Neuronal stem cell (in vitro differentiated cells): ENCODE data around the gene SLC6A11.

Experiments
- DNase-seq: peaks from one replicate; pipeline ENCODE4 v3.0.0-alpha.2; 2013; ENCODE audit warnings: low spot score
- H2AFZ ChIP-seq: one replicate; pipeline ENCODE4 v1.6.1; 2013; ENCODE audit warnings: mild to moderate bottlenecking, low read length, inconsistent platforms
- H2AK5ac ChIP-seq: 2 replicates; pipeline ENCODE4 v1.6.1; 2013; ENCODE audit warnings: low read depth, mild to moderate bottlenecking, inconsistent platforms, low read length, moderate library complexity, mixed read lengths
- H2BK120ac ChIP-seq: 2 replicates; pipeline ENCODE4 v1.6.1; 2013; ENCODE audit warnings: low read depth, mild to moderate bottlenecking, inconsistent platforms, low read length, moderate library complexity, mixed read lengths
- H2BK12ac ChIP-seq: one replicate; pipeline ENCODE4 v1.6.1; 2013; ENCODE audit warnings: low read length, inconsistent platforms
- H2BK15ac ChIP-seq: 2 replicates; pipeline ENCODE4 v1.6.1; 2013; ENCODE audit warnings: mild to moderate bottlenecking, low read length, inconsistent platforms, mixed read lengths
- H2BK5ac ChIP-seq: one replicate; pipeline ENCODE4 v1.6.1; 2013; ENCODE audit warnings: inconsistent platforms, mild to moderate bottlenecking, low read length, moderate library complexity
- H3K14ac ChIP-seq: one replicate; pipeline ENCODE4 v1.6.1; 2013; ENCODE audit warnings: low read length, inconsistent platforms
- H3K18ac ChIP-seq: 2 replicates; pipeline ENCODE4 v1.6.1; 2013; ENCODE audit warnings: low read length, inconsistent platforms
- H3K23ac ChIP-seq: 2 replicates; pipeline ENCODE4 v1.6.1; 2013; ENCODE audit warnings: low read depth, mild to moderate bottlenecking, mixed read lengths, low read length, inconsistent platforms; ENCODE audit not compliant: poor library complexity
- H3K27ac ChIP-seq: replicated peaks from 3 replicates; pipeline ENCODE4 v1.5.1; 2013; ENCODE audit warnings: low read length, inconsistent platforms
- H3K27me3 ChIP-seq, 3 experiments: 2 replicates each; pipeline ENCODE4 v1.6.1; 2013; ENCODE audit warnings: low read length in 3 of 3, mild to moderate bottlenecking in 2 of 3, inconsistent platforms in 1 of 3, low read depth in 1 of 3, mixed read lengths in 1 of 3, moderate library complexity in 1 of 3; ENCODE audit not compliant: control insufficient read depth in 3 of 3, insufficient read depth in 3 of 3
- H3K36me3 ChIP-seq, 2 donors: replicated peaks in 1 of 2; 2 replicates each; pipeline ENCODE4 v1.6.1; 2013; ENCODE audit warnings: low read length in 2 of 2; ENCODE audit not compliant: control insufficient read depth in 2 of 2, insufficient read depth in 2 of 2
- H3K4ac ChIP-seq: 2 replicates; pipeline ENCODE4 v1.6.1; 2013; ENCODE audit warnings: inconsistent platforms, mild to moderate bottlenecking, low read length, moderate library complexity
- H3K4me1 ChIP-seq, 2 donors: 1 replicate in 1 of 2; 2 replicates in 1 of 2; pipeline ENCODE4 v1.6.1; 2013; ENCODE audit warnings: low read length in 2 of 2, low read depth in 1 of 2; ENCODE audit not compliant: control insufficient read depth in 2 of 2, insufficient read depth in 1 of 2
- H3K4me2 ChIP-seq: one replicate; pipeline ENCODE4 v1.6.1; 2013; ENCODE audit warnings: mild to moderate bottlenecking, low read length, inconsistent platforms; ENCODE audit not compliant: insufficient read depth, poor library complexity, severe bottlenecking
- H3K4me3 ChIP-seq, 2 donors: 2 replicates each; pipeline ENCODE4 v1.5.1; 2013; ENCODE audit warnings: low read length in 2 of 2, mild to moderate bottlenecking in 2 of 2, inconsistent platforms in 1 of 2, moderate library complexity in 1 of 2
- H3K79me1 ChIP-seq: one replicate; pipeline ENCODE4 v1.6.1; 2013; ENCODE audit warnings: low read depth, mild to moderate bottlenecking, inconsistent platforms, low read length, moderate library complexity
- H3K9ac ChIP-seq: one replicate; pipeline ENCODE4 v1.6.1; 2013; ENCODE audit warnings: mild to moderate bottlenecking, low read depth, low read length, inconsistent platforms; ENCODE audit not compliant: poor library complexity
- H3K9me3 ChIP-seq, 2 donors: replicated peaks in 1 of 2; 2 replicates each; pipeline versions ENCODE3 to v1.6.1; 2013; ENCODE audit warnings: low read length in 2 of 2, mild to moderate bottlenecking in 2 of 2, inconsistent platforms in 1 of 2, low read depth in 1 of 2, mixed read lengths in 1 of 2, moderate library complexity in 1 of 2; ENCODE audit not compliant: control insufficient read depth in 2 of 2, insufficient read depth in 1 of 2
- H4K8ac ChIP-seq: one replicate; pipeline ENCODE4 v1.6.1; 2013; ENCODE audit warnings: low read depth, mild to moderate bottlenecking, inconsistent platforms, low read length, moderate library complexity
- H4K91ac ChIP-seq: one replicate; pipeline ENCODE4 v1.6.1; 2013; ENCODE audit warnings: low read length, low read depth, mild to moderate bottlenecking, inconsistent platforms; ENCODE audit not compliant: poor library complexity
- WGBS, 2 donors: extraction: QIAGEN DNeasy Blood & Tissue Kit; methylation state at CpG; one replicate each; pipeline ENCODE4 v1.1.7; 2013; ENCODE audit warnings: missing lambda C conversion rate in 2 of 2, mixed read lengths in 1 of 2; ENCODE audit not compliant: insufficient read length in 2 of 2, insufficient replicate concordance in 1 of 2; ENCODE audit errors: extremely low coverage in 2 of 2; 5-methylcytosine and 5-hydroxymethylcytosine counted together

SLC6A11 gene

DNA sequence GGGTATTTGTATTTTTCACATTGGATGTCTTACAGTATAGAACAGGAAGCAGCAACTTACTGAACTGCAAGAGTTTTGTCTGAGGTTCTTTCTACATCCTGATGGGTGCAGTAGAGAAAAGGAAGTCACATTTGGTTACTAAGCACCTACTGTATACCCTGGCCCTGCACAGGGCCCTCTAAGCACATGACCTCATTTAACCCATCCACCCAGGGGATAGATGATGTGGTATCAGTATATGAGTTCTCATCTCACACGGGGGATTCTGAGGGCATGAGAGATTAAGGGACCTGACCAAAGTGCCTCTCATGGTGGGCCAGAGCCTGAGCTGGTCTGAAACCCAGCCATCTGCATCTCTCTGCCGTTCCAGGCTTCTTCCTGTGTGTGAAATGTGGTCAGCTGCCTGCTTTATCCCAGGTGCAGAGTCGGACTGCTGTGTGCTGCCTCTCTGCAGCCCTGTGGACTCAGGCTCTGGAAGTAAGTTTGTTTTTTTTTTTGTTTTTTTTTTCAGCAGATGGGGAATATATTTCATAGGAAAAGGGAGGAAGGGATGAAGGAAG is 17.9 kb downstream of the SLC6A11 start:
- Histone ChIP-seq H3K9me3 (no peaks in the 10 kb centered on the region), H2BK12ac (no peak overlapping the region), H3K4me2 (no peak overlapping the region), H3K23ac (no peak overlapping the region), H3K27ac (no peak overlapping the region), H3K4ac (no peak overlapping the region), H3K14ac (no peak overlapping the region), H3K18ac (no peak overlapping the region), H2BK120ac (no peak overlapping the region), H2AK5ac (no peak overlapping the region), H4K91ac (no peak overlapping the region), H2BK15ac (no peak overlapping the region), H3K4me1 (no peaks in the 10 kb centered on the region), H2BK5ac (no peak overlapping the region), H4K8ac (no peak overlapping the region), H3K79me1 (no peaks in the 10 kb centered on the region), H2AFZ (no peak overlapping the region), H3K36me3 (no peaks in the 10 kb centered on the region), H3K9ac (no peak overlapping the region), H3K4me3 (no peak overlapping the region), H3K27me3 (peaks cover 0 to 6% (median 0%) of the 10 kb centered on the region in 3 experiments)
- DNase-seq: no peak
- WGBS, 2 donors: no CpG with 5 or more reads among the region's 3 CpGs

DNA sequence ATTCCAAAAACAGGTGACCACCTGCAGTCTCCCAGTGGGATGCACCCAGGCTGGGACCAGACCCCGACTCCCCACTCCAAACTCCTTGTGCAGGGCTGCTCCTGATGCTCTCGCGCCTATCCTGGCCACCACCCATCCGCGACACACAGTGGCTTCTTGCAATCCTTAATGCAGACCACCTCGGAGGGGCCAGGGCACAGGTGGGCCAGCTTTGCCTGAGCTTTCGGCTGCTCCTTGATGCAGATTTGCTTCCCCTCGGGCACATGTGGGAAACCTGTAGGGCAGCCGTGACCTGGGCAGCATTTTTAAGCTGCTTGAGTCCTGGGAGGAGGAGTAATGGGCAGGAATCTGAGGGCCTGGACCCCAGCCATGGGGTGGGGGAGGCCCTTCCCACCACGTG is 18.9 kb downstream of the SLC6A11 start:
- no peak for DNase-seq
- H3K9ac ChIP-seq: no peak overlapping the region
- no peak overlapping the region for H2BK12ac ChIP-seq
- no peaks in the 10 kb centered on the region for H3K9me3 ChIP-seq
- no peak overlapping the region for H2BK5ac ChIP-seq
- H3K18ac ChIP-seq: no peak overlapping the region
- H3K4me2 ChIP-seq: no peak overlapping the region
- H2AK5ac ChIP-seq: no peak overlapping the region
- H3K23ac ChIP-seq: no peak overlapping the region
- no peaks in the 10 kb centered on the region for H3K4me1 ChIP-seq
- no peak overlapping the region for H2BK15ac ChIP-seq
- peaks cover 0 to 10% (median 0%) of the 10 kb centered on the region in 3 experiments for H3K27me3 ChIP-seq
- no peak overlapping the region for H3K4me3 ChIP-seq
- H4K91ac ChIP-seq: no peak overlapping the region
- no peak overlapping the region for H3K4ac ChIP-seq
- no peak overlapping the region for H3K14ac ChIP-seq
- H3K79me1 ChIP-seq: no peaks in the 10 kb centered on the region
- no peak overlapping the region for H2AFZ ChIP-seq
- no peak overlapping the region for H2BK120ac ChIP-seq
- no peaks in the 10 kb centered on the region for H3K36me3 ChIP-seq
- WGBS, 2 donors: no CpG with 5 or more reads among the region's 10 CpGs
- no peak overlapping the region for H3K27ac ChIP-seq
- H4K8ac ChIP-seq: no peak overlapping the region

DNA sequence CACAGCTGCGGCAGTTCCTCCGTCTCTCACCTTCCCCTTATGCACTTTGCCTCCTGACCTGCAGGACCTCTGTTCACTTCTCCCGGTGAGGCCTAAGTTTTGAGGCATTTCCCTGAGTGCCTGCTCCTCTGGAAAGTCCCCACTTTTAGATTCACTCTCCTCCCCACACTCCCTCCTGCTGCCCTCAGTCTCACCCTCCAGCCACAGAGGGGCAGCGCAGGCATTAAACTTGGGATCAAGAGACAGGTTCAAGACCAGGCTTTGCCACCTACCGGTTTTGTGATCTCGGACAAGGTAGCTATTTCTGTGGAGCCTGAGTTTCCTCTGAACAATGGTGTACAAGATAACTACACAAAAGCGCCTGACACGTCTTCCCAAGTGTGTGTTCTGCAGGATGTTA is 19.4 kb downstream of the SLC6A11 start:
- Histone ChIP-seq H2BK120ac (no peak overlapping the region), H3K27ac (no peak overlapping the region), H3K4ac (no peak overlapping the region), H2BK15ac (no peak overlapping the region), H3K79me1 (no peaks in the 10 kb centered on the region), H3K9ac (no peak overlapping the region), H3K9me3 (no peaks in the 10 kb centered on the region), H3K18ac (no peak overlapping the region), H3K4me1 (no peaks in the 10 kb centered on the region), H4K8ac (no peak overlapping the region), H2BK12ac (no peak overlapping the region), H3K36me3 (no peaks in the 10 kb centered on the region), H3K23ac (no peak overlapping the region), H2AFZ (no peak overlapping the region), H3K14ac (no peak overlapping the region), H4K91ac (no peak overlapping the region), H2AK5ac (no peak overlapping the region), H2BK5ac (no peak overlapping the region), H3K4me2 (no peak overlapping the region), H3K27me3 (peaks cover 0 to 11% (median 0%) of the 10 kb centered on the region in 3 experiments), H3K4me3 (no peak overlapping the region)
- no peak for DNase-seq
- WGBS, 2 donors: no CpG with 5 or more reads among the region's 8 CpGs

DNA sequence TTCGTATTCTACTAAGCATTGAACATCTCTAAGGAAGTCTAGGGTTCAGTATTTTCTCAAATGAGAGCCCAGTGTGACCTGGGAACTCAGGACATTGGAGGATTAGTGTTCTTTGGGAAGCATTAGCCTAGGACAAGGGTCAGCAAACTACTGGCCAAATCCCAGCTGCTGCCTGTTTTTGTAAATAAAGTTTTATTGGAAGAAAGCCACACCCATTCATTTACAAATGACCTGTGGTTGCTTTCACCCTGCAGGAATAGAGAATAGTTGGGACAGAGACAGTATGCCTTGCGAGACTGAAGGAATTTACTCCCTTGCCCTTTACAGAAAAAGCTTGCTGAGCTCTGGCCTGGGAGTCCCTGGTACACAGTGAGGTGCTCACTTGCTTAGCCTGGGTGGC is 20.6 kb downstream of the SLC6A11 start:
- WGBS, 2 donors: no CpG with 5 or more reads among the region's 2 CpGs
- DNase-seq: no peak
- no peak overlapping the region for H2BK12ac ChIP-seq
- H2BK15ac ChIP-seq: no peak overlapping the region
- no peak overlapping the region for H3K4ac ChIP-seq
- H3K23ac ChIP-seq: no peak overlapping the region
- H3K4me2 ChIP-seq: no peak overlapping the region
- no peak overlapping the region for H2AFZ ChIP-seq
- no peaks in the 10 kb centered on the region for H3K79me1 ChIP-seq
- no peak overlapping the region for H2AK5ac ChIP-seq
- H3K9ac ChIP-seq: no peak overlapping the region
- H3K27ac ChIP-seq: no peak overlapping the region
- peaks cover 0 to 11% (median 0%) of the 10 kb centered on the region in 3 experiments for H3K27me3 ChIP-seq
- H3K4me3 ChIP-seq: no peak overlapping the region
- H3K4me1 ChIP-seq: peaks cover 0 to 1% of the 10 kb centered on the region in 2 donors
- no peak overlapping the region for H2BK5ac ChIP-seq
- no peak overlapping the region for H3K18ac ChIP-seq
- H3K14ac ChIP-seq: no peak overlapping the region
- no peaks in the 10 kb centered on the region for H3K36me3 ChIP-seq
- no peaks in the 10 kb centered on the region for H3K9me3 ChIP-seq
- no peak overlapping the region for H4K8ac ChIP-seq
- no peak overlapping the region for H2BK120ac ChIP-seq
- H4K91ac ChIP-seq: no peak overlapping the region
